Measurements from ENCODE around the gene SPATA1.

Gene SPATA1

DNA sequence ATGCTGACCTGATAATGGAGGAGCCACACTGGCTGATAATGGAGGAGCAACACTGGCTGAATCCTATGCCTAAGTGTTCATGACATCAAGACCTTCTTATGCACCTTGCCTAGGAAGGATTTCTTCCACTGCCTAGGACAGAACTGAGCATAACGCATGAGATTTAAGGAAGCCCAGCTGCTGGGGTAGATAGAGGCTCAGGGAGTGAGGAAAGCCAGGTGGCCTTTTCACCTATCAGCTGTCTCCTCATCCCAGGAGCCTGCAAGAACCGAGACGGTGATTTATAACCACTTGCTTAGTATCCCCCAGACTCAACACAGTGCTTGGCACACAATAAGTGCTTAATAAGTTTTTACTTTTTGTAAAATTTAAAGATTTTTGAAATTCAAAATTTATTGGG is 75.5 kb downstream of the SPATA1 start:
- Histone ChIP-seq H3K79me2 (ENCODE audit: low read length) (no peaks in the 10 kb centered on the region), H3K36me3 (replicated peaks; ENCODE audit: low read depth, low read length) (peaks cover 3% of the 10 kb centered on the region), H3K27ac (ENCODE audit: low read length) (no peak overlapping the region), H3K9ac (ENCODE audit: low read length) (no peak overlapping the region), H2AFZ (ENCODE audit: low read depth, low read length) (no peak overlapping the region), H3K4me2 (ENCODE audit: low read length) (no peak overlapping the region), H3K9me3 (ENCODE audit: insufficient read depth, low read length) (peaks cover 4% of the 10 kb centered on the region; the same call in 1 of the 2 replicates), H4K20me1 (ENCODE audit: insufficient read depth, low read length) (no peaks in the 10 kb centered on the region), H3K27me3 (ENCODE audit: low read depth, low read length) (no peaks in the 10 kb centered on the region), H3K4me1 (ENCODE audit: low read length) (peaks cover 26% of the 10 kb centered on the region), H3K4me3 (ENCODE audit: low read length) (no peak overlapping the region)
- TF ChIP-seq, protein P1, sequence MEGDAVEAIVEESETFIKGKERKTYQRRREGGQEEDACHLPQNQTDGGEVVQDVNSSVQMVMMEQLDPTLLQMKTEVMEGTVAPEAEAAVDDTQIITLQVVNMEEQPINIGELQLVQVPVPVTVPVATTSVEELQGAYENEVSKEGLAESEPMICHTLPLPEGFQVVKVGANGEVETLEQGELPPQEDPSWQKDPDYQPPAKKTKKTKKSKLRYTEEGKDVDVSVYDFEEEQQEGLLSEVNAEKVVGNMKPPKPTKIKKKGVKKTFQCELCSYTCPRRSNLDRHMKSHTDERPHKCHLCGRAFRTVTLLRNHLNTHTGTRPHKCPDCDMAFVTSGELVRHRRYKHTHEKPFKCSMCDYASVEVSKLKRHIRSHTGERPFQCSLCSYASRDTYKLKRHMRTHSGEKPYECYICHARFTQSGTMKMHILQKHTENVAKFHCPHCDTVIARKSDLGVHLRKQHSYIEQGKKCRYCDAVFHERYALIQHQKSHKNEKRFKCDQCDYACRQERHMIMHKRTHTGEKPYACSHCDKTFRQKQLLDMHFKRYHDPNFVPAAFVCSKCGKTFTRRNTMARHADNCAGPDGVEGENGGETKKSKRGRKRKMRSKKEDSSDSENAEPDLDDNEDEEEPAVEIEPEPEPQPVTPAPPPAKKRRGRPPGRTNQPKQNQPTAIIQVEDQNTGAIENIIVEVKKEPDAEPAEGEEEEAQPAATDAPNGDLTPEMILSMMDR (IDR thresholded peaks at IDR 0.05; ENCODE audit: low read depth, low read length), result no peak
- TF ChIP-seq EZH2phosphoT487 (IDR thresholded peaks at IDR 0.05; ENCODE audit: low read depth), result no peak

DNA sequence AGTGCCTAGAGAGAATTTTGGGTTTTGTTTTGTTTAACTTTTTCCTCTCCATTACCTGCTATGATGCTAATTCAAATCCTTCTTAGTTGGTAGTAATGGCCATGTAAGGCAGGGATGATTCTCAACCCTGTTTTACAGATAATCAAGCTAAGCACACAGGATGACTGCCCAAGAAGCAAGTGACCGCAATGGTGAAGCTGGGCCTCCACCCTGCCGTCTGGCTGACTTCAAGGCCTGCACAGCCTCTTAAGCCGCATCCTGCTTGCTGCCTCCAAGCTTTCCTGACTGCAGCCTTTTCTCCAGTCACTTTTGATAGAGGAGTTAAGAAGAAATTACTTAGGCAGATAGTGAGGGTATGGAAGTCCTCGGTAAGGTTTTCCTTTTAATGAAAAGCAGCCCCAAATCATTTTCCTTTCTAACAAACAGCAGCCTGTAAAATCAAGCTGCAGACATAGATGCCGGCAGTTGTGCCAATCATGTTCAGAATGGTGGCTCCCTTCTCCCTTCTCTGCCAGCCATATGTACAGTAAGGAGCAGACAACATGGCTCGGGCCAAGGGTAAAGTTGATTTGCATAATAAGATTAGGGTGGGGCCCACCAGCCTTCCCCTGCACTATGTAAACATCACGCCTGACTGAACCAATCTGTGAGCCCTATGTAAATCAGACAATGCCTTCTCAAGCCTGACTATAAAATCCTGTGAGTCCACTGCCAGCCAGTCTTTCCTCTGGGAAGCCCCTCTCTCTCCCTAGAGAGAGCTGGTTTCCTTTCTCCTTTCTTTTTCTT is 76.8 kb downstream of the SPATA1 start:
- peak overlapping the region; percentile 88 for H3K27ac ChIP-seq (ENCODE audit: low read length)
- no peak for TF ChIP-seq EZH2phosphoT487 (IDR thresholded peaks at IDR 0.05; ENCODE audit: low read depth)
- TF ChIP-seq, protein P1 (IDR thresholded peaks at IDR 0.05; ENCODE audit: low read depth, low read length), result no peak
- peaks cover 3% of the 10 kb centered on the region for H3K36me3 ChIP-seq (replicated peaks; ENCODE audit: low read depth, low read length)
- no peaks in the 10 kb centered on the region for H4K20me1 ChIP-seq (ENCODE audit: insufficient read depth, low read length)
- H3K4me3 ChIP-seq (ENCODE audit: low read length), result peak overlapping the region; percentile 43
- peak overlapping the region; percentile 65 for H3K4me2 ChIP-seq (ENCODE audit: low read length)
- H3K9ac ChIP-seq (ENCODE audit: low read length), result peak overlapping the region; percentile 38
- peaks cover 4% of the 10 kb centered on the region; the same call in 1 of the 2 replicates for H3K9me3 ChIP-seq (ENCODE audit: insufficient read depth, low read length)
- H2AFZ ChIP-seq (ENCODE audit: low read depth, low read length), result peak overlapping the region; percentile 28; the same call in 1 of the 2 replicates
- H3K4me1 ChIP-seq (ENCODE audit: low read length), result peaks cover 26% of the 10 kb centered on the region
- H3K79me2 ChIP-seq (ENCODE audit: low read length), result no peaks in the 10 kb centered on the region
- H3K27me3 ChIP-seq (ENCODE audit: low read depth, low read length), result no peaks in the 10 kb centered on the region

GRCh38 chr1:84583648-84584047 is 77.5 kb downstream of the SPATA1 start:
- Histone ChIP-seq H3K79me2 (ENCODE audit: low read length) (no peaks in the 10 kb centered on the region), H3K4me1 (ENCODE audit: low read length) (peaks cover 30% of the 10 kb centered on the region), H3K4me2 (ENCODE audit: low read length) (peak overlapping the region; percentile 65), H3K9ac (ENCODE audit: low read length) (peak overlapping the region; percentile 38; the same call in 1 of the 2 replicates), H3K36me3 (replicated peaks; ENCODE audit: low read depth, low read length) (peaks cover 3% of the 10 kb centered on the region), H4K20me1 (ENCODE audit: insufficient read depth, low read length) (no peaks in the 10 kb centered on the region), H2AFZ (ENCODE audit: low read depth, low read length) (0 out of 2 replicates have a peak overlapping the region, but pooled peaks have one; percentile 34), H3K9me3 (ENCODE audit: insufficient read depth, low read length) (peaks cover 4% of the 10 kb centered on the region; the same call in 1 of the 2 replicates), H3K4me3 (ENCODE audit: low read length) (peak overlapping the region; percentile 43), H3K27me3 (ENCODE audit: low read depth, low read length) (no peaks in the 10 kb centered on the region), H3K27ac (ENCODE audit: low read length) (peak overlapping the region; percentile 88)
- TF ChIP-seq, protein P1 (IDR thresholded peaks at IDR 0.05; ENCODE audit: low read depth, low read length), result no peak
- no peak for TF ChIP-seq EZH2phosphoT487 (IDR thresholded peaks at IDR 0.05; ENCODE audit: low read depth)

DNA sequence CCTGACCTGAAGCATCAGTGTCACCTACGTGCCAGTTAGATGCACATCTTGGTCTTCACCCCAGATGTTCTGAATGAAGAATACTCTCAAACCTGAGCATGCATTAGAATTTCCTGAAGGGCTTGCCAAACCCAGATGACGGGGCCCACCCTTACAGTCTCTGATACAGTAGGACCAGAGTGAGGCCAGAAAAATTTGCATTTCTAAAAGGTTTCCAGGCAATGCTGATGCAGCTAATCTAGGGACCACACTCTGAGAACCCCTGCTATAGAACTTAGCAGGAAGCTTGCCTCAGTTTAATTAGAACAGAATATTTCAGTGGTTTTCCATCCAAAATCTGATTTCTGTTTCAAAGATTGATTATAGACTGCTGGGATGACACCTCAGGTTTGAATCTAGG is 77.9 kb downstream of the SPATA1 start:
- no peaks in the 10 kb centered on the region for H4K20me1 ChIP-seq (ENCODE audit: insufficient read depth, low read length)
- peak overlapping the region; percentile 43; the same call in 1 of the 2 replicates for H3K4me3 ChIP-seq (ENCODE audit: low read length)
- H3K4me2 ChIP-seq (ENCODE audit: low read length), result peak overlapping the region; percentile 65
- H3K9ac ChIP-seq (ENCODE audit: low read length), result peak overlapping the region; percentile 38; the same call in 1 of the 2 replicates
- peaks cover 3% of the 10 kb centered on the region for H3K36me3 ChIP-seq (replicated peaks; ENCODE audit: low read depth, low read length)
- H3K4me1 ChIP-seq (ENCODE audit: low read length), result peaks cover 31% of the 10 kb centered on the region
- H3K9me3 ChIP-seq (ENCODE audit: insufficient read depth, low read length), result peaks cover 4% of the 10 kb centered on the region; the same call in 1 of the 2 replicates
- 0 out of 2 replicates have a peak overlapping the region, but pooled peaks have one; percentile 34 for H2AFZ ChIP-seq (ENCODE audit: low read depth, low read length)
- no peak for TF ChIP-seq EZH2phosphoT487 (IDR thresholded peaks at IDR 0.05; ENCODE audit: low read depth)
- TF ChIP-seq, protein P1 (IDR thresholded peaks at IDR 0.05; ENCODE audit: low read depth, low read length), result no peak
- peak overlapping the region; percentile 88 for H3K27ac ChIP-seq (ENCODE audit: low read length)
- H3K27me3 ChIP-seq (ENCODE audit: low read depth, low read length), result no peaks in the 10 kb centered on the region
- H3K79me2 ChIP-seq (ENCODE audit: low read length), result no peaks in the 10 kb centered on the region
